ENCODE data around the gene NATD1.

Gene NATD1

GRCh38 chr17:21189361-21189760 is 63.8 kb downstream of the NATD1 start:
- no peak for DNase-seq
